NK-92 (cell line): ENCODE results near the gene ERP44.
"Not testable (repeated sequence)": the region's sequence is repeated elsewhere in the genome, so short reads cannot be mapped to it uniquely, and the experiment has no call there.

ENCODE experiments used
- DNase-seq: peaks from one replicate; lab custom pipeline; 2025; ENCODE audit not compliant: unreplicated experiment; lab: John Stamatoyannopoulos, UW

The ERP44 gene

GRCh38 chr9:100101608-100102007, 2.8 kb upstream of the ERP44 start:
- DNase-seq: no peak

GRCh38 chr9:100100146-100100667, 1.4 kb upstream of the ERP44 start:
- no peak for DNase-seq

DNA sequence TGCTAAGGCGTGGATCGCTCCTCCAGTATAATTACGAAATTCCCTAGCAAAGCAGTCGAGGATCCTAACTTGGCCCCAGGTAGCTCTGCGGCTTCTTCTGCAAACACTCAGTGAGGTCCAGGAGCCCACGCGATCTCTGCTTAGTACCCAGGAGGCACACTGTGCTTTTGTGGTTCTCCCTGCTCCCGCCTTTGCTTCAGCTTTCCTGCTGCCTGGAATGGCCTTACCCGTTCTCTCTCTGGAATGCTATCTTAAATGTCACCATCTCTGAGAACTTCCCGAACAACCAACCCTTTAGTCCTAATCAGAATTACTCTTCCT, 882 bp upstream of the ERP44 start:
- DNase-seq: no peak

DNA sequence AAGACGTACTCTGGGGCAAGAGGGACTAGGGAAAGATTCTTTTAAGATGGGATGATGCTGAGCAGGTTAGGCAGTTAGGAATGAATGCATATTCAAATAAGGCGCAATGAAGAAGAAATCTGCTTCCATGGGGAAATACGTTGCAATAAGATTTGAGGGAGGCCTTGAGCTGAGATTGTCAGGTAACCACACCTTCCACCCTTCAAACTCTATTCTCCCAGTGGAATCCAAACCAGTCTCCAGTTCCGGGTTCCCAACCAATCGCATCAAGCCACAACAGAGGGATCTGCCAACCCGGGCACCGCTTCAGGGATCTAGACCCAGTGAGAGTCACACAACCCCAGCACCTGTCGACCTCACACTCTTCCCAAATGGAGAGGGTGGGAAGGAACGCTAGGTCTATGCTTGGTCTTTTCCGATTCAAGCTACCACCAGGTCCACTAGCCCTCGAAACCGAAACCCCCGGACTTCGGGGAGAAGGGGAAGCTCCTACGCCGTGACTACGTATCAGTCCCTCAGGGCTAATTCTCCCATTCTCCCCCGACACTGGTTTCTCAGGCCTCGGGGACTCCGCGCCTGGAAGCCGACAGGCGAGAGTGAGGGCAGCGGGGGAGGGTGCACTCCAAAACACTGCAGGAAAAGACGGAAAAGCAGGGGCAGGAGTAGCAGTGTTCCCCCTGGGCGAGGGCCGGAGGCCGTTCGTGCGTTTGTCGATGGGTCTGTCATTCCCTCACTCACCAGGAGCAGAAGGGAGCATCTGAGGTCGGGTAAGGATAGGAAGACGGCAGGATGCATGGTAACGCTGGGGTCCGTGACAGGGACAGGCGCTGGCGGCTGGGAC, 534 bp downstream of the ERP44 start:
- no peak for DNase-seq

GRCh38 chr9:100096378-100096916, 2.4 kb downstream of the ERP44 start:
- DNase-seq: no peak

DNA sequence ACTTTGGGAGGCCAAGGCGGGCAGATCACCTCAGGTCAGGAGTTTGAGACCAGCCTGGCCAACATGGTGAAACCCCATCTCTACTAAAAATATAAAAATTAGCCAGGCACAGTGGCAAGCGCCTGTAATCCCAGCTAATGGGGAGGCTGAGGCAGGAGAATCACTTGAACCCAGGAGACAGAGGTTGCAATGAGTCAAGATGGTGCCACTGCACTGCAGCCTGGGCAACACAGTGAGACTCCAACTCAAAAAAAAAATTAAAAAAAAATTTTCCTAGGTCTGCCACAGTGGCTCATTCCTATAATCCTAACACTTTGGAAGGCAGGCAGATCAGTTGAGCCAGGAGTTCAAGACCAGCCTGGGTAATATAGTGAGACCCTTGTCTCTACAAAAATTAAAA, 4.4 kb downstream of the ERP44 start:
- DNase-seq: not testable (repeated sequence)

- no peak for DNase-seq
These were observed 6.7 kb downstream of the ERP44 start for GRCh38 chr9:100092066-100092465.

DNA sequence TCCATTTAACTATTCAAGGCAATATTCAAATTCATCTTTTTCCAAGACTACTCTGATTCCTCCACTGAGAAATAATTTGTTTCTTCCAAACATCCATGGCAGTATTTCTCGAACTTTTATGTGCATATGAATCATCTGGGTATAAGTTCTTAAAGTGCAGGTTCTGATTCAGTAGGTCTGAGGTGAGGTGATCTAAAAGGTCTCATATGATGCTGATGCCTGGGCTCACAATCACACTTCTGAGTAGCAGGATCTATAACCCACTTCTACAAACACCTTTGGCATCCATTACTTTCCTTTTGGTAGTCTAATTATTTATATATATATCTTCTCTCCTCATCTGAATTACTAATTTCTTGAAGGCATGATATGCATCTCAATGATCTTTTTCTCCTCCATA, 7.2 kb downstream of the ERP44 start:
- DNase-seq: no peak

DNA sequence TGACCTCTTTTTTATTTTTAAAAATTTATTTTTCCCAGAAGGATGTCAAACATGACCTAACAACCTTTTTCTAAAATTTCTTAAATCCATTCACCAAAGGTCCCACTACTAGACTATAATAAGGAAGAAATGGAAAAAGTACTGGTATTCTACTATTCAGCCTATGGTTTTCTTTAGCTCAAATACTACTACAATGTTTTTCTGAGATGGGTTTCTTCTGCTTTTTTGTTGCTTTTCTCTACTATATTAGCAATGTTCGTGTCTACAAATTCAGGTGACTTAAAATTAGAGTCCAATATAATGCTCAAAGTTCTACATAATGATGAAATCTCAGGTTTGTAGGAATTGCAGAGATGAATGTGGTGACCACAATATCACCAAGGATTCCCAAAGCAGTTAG, 7.9 kb downstream of the ERP44 start:
- DNase-seq: no peak

DNA sequence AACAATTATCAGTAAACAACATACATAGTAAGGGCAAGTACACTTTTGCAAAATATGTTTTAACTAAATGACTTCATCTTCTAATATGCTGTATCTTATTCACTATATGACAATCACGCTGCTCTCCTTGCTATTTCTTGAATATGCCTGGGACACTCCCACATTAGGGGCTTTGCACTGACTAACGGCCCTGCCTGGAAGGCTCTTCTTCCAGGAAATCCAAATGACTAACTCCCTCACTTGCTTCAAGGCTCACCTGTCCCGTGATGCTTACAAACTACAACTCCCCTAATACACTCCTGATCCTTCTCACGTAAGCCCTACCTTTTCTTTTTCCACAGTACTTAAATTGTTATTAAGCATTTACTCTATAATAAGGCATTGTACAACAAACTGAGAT, 10.6 kb downstream of the ERP44 start:
- no peak for DNase-seq

DNA sequence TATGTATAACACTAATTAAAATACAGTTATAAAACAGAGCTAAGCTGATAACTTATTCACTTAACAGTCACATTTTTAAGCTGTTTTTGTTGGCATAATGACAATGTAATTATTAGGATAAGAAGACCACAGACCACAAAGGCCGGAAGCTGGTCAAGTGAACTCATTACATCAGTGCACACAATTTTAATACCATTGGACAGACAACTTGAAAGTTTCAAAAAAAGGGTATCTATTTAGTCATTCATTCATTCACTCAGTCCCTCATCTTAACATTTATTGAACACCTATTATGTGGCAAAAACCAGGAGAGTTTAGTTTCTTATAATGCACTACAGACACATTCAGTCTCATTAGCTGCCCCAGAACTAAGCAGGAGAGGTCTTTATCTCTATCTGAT, 11.6 kb downstream of the ERP44 start:
- no peak for DNase-seq

DNA sequence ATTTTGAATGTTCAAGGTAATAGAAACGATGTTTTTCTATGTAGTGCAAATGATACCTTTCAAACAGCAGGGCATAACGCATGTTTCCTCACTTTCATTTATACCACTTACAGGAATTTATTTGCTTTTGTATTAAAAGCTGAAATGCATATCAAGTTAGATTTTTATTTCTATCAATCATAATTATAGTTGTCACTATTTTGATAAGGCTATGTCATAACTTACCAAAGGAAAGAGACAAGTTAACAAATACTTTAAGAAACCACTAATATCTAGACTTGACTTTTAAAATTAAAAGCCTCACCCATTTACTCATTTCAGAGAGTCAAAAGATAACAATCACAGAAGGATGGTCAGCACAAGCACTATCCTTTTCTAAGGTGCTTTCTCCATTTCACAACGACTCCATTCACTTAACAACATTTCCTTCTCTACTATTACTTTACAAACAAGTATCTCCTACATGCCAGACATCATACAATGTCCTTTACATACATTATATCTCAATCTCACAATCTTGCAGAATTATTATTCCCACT, 12.6 kb downstream of the ERP44 start:
- DNase-seq: no peak

DNA sequence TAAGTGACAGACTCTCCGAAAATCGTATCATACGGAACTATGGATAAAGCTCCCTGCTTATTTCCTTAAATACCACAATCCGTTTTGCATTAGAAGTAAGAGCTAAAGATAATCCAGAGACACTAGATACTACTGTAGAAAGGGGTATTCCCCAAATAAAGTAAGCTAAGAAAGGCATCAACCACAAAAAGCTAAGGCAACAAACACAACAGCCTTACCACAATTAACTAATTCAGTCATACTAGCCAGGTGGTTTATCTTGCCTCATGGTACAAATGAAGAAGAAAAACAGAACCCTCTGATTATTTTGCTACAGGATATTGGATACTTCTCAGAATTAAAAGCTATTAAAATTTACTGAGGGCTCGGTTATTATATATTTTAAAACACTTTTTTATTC, 14.1 kb downstream of the ERP44 start:
- no peak for DNase-seq

DNA sequence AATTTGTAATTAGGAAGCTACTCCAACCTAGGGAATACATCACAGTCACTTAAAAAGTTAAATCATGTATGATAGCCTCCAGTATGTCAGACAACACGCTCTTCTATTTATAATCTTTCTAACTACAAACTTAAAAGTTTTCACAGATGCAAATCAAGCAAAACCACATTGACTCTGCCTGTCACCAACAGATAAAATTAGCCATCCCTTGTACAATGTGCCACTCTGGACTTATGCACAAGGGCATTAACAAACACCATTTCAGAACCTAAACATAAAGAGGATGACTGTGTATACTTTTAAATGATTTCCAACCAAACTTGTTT, 14.7 kb downstream of the ERP44 start:
- no peak for DNase-seq

GRCh38 chr9:100083448-100084127, 15.2 kb downstream of the ERP44 start:
- DNase-seq: no peak

DNA sequence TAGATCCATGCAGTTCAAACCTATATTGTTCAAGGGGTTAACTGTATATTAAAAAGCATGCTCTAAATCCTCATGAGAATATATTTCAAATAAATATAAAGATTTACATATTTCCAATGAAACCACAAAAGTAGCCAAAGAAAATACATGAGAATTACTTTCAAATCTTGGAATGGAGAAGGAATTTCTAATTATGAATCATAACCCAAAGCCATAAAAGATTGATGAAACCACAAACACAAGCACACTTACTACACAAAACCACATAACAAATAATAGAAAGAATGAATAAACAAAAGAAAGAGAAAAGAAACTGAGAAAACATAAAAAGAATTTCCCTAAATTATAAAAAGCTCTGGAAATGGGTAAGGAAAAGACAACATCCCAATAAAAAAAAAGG, 16.0 kb downstream of the ERP44 start:
- DNase-seq: no peak

- DNase-seq: not testable (repeated sequence)
These were observed 22.5 kb downstream of the ERP44 start for GRCh38 chr9:100076256-100076655.

DNA sequence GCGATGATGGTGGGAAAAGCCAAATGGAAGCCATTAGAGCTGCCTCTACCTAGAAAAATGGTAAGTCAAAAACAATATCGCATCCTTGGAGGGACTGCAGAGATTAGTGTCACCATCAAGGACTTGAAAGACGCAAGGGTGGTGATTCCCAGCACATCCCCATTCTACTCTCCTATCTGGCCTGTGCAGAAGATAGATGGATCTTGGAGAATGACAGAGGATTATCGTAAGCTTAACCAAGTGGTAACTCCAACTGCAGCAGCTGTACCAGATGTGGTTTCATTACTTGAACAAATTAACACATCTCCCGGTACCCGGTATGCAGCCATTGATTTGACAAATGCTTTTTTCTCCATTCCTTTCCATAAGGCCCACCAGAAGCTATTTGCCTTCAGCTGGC, 23.8 kb downstream of the ERP44 start:
- no peak for DNase-seq

- no peak for DNase-seq
These were observed 24.7 kb downstream of the ERP44 start for GRCh38 chr9:100074093-100074492.

DNA sequence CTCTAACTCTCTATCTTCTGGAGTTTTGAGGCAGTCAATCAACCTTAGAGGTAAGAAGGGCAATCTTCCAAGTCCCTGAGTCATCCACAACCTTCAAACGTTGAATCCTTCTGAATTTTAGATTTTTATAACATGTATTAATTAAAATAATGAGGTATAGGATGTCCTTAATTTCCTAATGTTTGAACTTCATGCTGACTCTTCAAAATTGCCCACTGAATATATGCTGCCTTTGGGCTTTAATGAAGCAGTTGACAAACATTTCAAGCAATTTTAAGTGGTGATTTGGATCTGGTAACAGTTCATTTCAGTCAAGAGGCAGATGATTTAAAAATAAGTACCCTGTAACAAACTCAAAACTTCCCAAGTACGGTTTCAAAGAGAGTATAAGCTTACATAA, 26.0 kb downstream of the ERP44 start:
- DNase-seq: no peak

GRCh38 chr9:100071271-100071670, 27.5 kb downstream of the ERP44 start:
- no peak for DNase-seq
